Measurements from ENCODE around the gene KMT2D.

GRCh38 chr12:49088932-49089330 is 28.3 kb upstream of the KMT2D start:
- TF ChIP-seq TAF1 (IDR thresholded peaks at IDR 0.05; ENCODE audit: borderline replicate concordance, low read depth, low read length) = no peak
- no peak for TF ChIP-seq POLR2A (IDR thresholded peaks at IDR 0.05; ENCODE audit: low read depth, low read length)
- TF ChIP-seq POLR2AphosphoS5 (IDR thresholded peaks at IDR 0.05; ENCODE audit: low read depth, low read length) = no peak

Measured in GM12892 (cell line).